ENCODE data around the gene ANKMY1. TPM values are rescaled to one million over a fixed set of nuclear protein-coding genes. Genes with fewer than 3 reads are reported as not detected.

ANKMY1 gene
- total RNA-seq, 2 experiments from 2014 or later: 25.7 to 26.2 TPM

DNA sequence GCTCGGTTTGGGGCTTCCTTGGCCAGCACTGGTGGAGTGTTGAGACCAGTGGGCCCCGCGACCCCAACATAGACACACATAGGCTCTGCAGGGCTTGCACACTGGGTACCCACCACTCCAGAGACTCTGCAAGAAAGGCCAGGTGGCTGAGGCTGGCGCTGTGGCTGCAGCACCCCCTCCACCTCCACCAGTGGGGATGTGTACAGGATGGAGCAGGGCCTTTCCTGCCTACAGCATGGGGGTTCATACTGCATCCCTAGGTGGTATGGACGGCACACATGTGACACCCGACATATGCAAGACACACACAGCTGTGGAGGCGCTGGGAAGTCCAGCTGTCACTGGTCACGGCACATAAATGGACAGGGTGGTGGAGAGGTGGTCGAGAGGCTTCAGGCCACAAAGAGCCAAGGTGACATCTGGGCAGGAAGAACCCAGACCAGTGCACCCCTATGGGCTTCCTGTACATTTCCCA lies 11.8 kb upstream of the ANKMY1 start:
- Histone ChIP-seq H3K27ac (ENCODE audit: low read depth in 1 of 2, low read length in 2 of 2) (peak overlapping the region; percentile 44 to 66), H3K4me1 (ENCODE audit: insufficient read depth, low read length) (peaks cover 78% of the 10 kb centered on the region), H3K27me3 (ENCODE audit: control insufficient read depth in 1 of 2, insufficient read depth in 2 of 2, low read length in 2 of 2) (no peaks in the 10 kb centered on the region), H3K9me3 (ENCODE audit: control insufficient read depth in 1 of 2, insufficient read depth in 1 of 2, low read length in 2 of 2) (no peaks in the 10 kb centered on the region), H3K36me3 (ENCODE audit: insufficient read depth, low read length) (peaks cover 32% of the 10 kb centered on the region), H3K4me3 (ENCODE audit: low read length) (peak overlapping the region; percentile 74)
- TF ChIP-seq, protein P1, sequence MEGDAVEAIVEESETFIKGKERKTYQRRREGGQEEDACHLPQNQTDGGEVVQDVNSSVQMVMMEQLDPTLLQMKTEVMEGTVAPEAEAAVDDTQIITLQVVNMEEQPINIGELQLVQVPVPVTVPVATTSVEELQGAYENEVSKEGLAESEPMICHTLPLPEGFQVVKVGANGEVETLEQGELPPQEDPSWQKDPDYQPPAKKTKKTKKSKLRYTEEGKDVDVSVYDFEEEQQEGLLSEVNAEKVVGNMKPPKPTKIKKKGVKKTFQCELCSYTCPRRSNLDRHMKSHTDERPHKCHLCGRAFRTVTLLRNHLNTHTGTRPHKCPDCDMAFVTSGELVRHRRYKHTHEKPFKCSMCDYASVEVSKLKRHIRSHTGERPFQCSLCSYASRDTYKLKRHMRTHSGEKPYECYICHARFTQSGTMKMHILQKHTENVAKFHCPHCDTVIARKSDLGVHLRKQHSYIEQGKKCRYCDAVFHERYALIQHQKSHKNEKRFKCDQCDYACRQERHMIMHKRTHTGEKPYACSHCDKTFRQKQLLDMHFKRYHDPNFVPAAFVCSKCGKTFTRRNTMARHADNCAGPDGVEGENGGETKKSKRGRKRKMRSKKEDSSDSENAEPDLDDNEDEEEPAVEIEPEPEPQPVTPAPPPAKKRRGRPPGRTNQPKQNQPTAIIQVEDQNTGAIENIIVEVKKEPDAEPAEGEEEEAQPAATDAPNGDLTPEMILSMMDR (IDR thresholded peaks at IDR 0.05): no peak
- H3K27me3 Mint-ChIP-seq: no peaks in the 10 kb centered on the region
- intact Hi-C loops (cut with DNase I, micrococcal nuclease): loop anchor here (1.0 to 10.0 kb wide), 10 partner anchors 16 to 1315 kb away; partner anchors contain the start of genes COPS9 (in 1 of the 2), FARP2 (in 1 of the 2), GPR35 (in 1 of the 2) and HDAC4 (in 1 of the 2)
- DNase-seq: peak in 1 of 14 experiments; percentile 35
- H3K4me1 Mint-ChIP-seq (ENCODE audit: low read depth): peaks cover 57% of the 10 kb centered on the region
- ATAC-seq (ENCODE audit: poor library complexity): no peak
- peak overlapping the region; percentile 87 for H3K4me3 Mint-ChIP-seq
- H3K36me3 Mint-ChIP-seq (ENCODE audit: low read depth): peaks cover 43% of the 10 kb centered on the region
- H3K9me3 Mint-ChIP-seq: no peaks in the 10 kb centered on the region
- CTCF ChIA-PET: interaction anchor here (1.3 to 4.8 kb wide), 3 partner anchors 10 to 19 kb away, joined by 3 to 54 read pairs (median 6); partner anchors contain the start of gene CAPN10
- peak overlapping the region; percentile 82 for H3K27ac Mint-ChIP-seq
- POLR2A ChIA-PET: interaction anchor here (1.1 to 7.3 kb wide), 5 partner anchors 9 to 53 kb away, joined by 3 to 224 read pairs (median 15); partner anchors contain the start of genes CAPN10 and DUSP28

DNA sequence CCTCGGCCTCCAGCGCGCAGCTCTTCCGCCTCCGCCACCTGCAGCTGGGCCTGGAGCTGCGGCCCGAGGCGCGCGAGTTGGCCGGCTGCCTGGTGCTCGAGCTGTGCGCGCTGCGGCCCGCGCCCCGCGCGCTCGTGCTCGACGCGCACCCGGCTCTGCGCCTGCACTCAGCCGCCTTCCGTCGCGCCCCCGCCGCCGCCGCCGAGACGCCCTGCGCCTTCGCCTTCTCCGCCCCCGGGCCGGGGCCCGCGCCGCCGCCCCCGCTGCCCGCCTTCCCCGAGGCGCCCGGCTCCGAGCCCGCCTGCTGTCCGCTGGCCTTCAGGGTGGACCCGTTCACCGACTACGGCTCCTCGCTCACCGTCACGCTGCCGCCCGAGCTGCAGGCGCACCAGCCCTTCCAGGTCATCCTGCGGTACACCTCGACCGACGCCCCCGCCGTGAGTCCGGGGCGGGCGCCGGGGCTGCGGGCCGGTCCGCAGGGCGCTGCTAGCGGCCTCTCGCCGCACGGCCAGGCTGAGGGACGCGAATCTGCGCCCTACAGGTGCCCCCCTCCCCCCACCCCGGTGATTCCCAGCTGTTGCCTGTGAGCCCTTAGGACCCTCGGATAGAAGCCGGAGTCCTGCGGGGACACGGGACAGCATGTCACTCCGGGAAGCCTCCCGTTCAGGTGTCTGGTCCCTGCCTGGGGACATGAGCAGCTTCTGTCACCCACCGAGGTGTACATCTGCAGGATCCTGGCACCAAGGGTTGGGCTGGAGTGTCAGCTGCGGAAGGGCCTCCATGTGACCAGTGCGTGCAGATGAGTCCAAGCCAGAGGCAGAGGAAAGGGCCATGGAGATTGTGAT lies 11.1 kb upstream of the ANKMY1 start:
- Histone ChIP-seq H3K9me3 (ENCODE audit: control insufficient read depth in 1 of 2, insufficient read depth in 1 of 2, low read length in 2 of 2) (no peaks in the 10 kb centered on the region), H3K27ac (ENCODE audit: low read depth in 1 of 2, low read length in 2 of 2) (peak overlapping the region; percentile 44 to 66), H3K36me3 (ENCODE audit: insufficient read depth, low read length) (peaks cover 25% of the 10 kb centered on the region), H3K27me3 (ENCODE audit: control insufficient read depth in 1 of 2, insufficient read depth in 2 of 2, low read length in 2 of 2) (no peaks in the 10 kb centered on the region), H3K4me3 (ENCODE audit: low read length) (peak overlapping the region; percentile 74), H3K4me1 (ENCODE audit: insufficient read depth, low read length) (peaks cover 85% of the 10 kb centered on the region)
- Mint-ChIP-seq H3K27me3 (no peaks in the 10 kb centered on the region), H3K4me3 (peak overlapping the region; percentile 87), H3K4me1 (ENCODE audit: low read depth) (peaks cover 63% of the 10 kb centered on the region), H3K36me3 (ENCODE audit: low read depth) (peaks cover 46% of the 10 kb centered on the region), H3K9me3 (no peaks in the 10 kb centered on the region), H3K27ac (peak overlapping the region; percentile 82)
- CTCF ChIA-PET: interaction anchor here (1.3 to 4.8 kb wide), 4 partner anchors 11 to 20 kb away, joined by 3 to 54 read pairs (median 15); partner anchors contain the start of genes ANKMY1 and CAPN10
- POLR2A ChIA-PET: interaction anchor here (0.6 to 7.3 kb wide), 10 partner anchors 8 to 136 kb away, joined by 3 to 224 read pairs (median 4); partner anchors contain the start of genes ANKMY1, CAPN10 and DUSP28
- intact Hi-C loops (cut with DNase I, micrococcal nuclease): loop anchor here (1.0 to 10.0 kb wide), 10 partner anchors 16 to 1316 kb away; partner anchors contain the start of genes COPS9 (in 1 of the 2), FARP2 (in 1 of the 2), GPR35 (in 1 of the 2) and HDAC4 (in 1 of the 2)
- DNase-seq: peak; percentile 30 to 89 (median 62)
- TF ChIP-seq, protein P1 (IDR thresholded peaks at IDR 0.05): no peak
- ATAC-seq (ENCODE audit: poor library complexity): peak; percentile 2
